Measurements from ENCODE around the gene FHIT.

- TF ChIP-seq EZH2 (IDR thresholded peaks at IDR 0.05; ENCODE audit: insufficient read depth, poor library complexity, severe bottlenecking), result no peak
- TF ChIP-seq EZH2phosphoT487 (IDR thresholded peaks at IDR 0.05; ENCODE audit: insufficient read depth, low read depth), result no peak
These were observed 110.0 kb downstream of the FHIT start for GRCh38 chr3:61141227-61141626.

Measured in GM23248 (cell line).